ENCODE data around the gene KCNQ5. TPM values are rescaled to one million over a fixed set of nuclear protein-coding genes. Genes with fewer than 3 reads are reported as not detected.

Gene KCNQ5
- total RNA-seq, 1 experiment from 2014 or later, result 0.31 TPM

DNA sequence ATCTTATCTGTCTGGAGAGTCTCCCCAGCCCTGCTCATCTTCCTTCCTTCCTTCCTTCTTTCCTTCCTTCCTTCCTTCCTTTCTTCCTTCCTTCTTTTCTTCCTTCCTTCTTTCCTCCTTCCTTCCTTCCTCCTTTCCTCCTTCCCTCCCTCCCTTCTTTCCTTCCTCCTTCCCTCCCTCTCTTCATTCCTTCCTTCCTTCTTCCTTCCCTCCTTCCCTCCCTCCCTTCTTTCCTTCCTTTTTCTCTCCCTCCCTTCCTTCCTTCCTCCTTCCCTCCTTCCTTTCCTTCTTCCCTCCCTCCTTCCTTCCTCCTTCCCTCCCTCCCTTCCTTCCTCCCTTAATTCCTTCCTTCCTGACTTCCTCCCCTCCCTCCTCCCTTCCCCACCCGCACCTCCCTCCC, 319.4 kb downstream of the KCNQ5 start:
- H3K36me3 ChIP-seq (replicated peaks; ENCODE audit: control insufficient read depth, insufficient read depth, low read length), result no peaks in the 10 kb centered on the region
- DNase-seq, result no peak

DNA sequence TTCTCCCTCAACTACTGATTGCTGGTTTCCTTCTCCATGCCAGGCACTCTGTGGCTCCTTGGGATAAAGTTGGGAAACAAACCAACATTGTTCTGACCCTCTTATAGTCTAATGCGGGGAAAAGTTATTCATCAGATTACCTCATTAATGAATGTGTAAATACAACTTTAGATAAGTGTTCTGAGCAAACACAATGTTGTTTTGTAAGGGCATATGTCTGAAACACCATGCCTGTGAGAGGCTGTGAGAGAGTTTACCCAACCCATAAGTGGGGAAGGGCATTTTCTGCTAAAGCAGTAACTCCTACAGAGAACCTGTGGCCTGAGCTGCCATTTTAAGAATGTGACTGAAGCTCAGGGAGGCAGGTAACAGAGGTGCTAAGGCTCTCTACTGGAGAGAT, 319.9 kb downstream of the KCNQ5 start:
- DNase-seq, result no peak
- H3K36me3 ChIP-seq (replicated peaks; ENCODE audit: control insufficient read depth, insufficient read depth, low read length), result no peaks in the 10 kb centered on the region
- H3K4me3 ChIP-seq (ENCODE audit: insufficient read depth, low read depth, low read length), result no peak overlapping the region
- H3K27me3 ChIP-seq (ENCODE audit: control insufficient read depth, insufficient read depth, low read length), result no peaks in the 10 kb centered on the region

More for the DNA sequence above, 319.4 kb downstream of the KCNQ5 start:
- no peaks in the 10 kb centered on the region for H3K27me3 ChIP-seq (ENCODE audit: control insufficient read depth, insufficient read depth, low read length)
- H3K4me3 ChIP-seq (ENCODE audit: insufficient read depth, low read depth, low read length), result no peak overlapping the region

DNA sequence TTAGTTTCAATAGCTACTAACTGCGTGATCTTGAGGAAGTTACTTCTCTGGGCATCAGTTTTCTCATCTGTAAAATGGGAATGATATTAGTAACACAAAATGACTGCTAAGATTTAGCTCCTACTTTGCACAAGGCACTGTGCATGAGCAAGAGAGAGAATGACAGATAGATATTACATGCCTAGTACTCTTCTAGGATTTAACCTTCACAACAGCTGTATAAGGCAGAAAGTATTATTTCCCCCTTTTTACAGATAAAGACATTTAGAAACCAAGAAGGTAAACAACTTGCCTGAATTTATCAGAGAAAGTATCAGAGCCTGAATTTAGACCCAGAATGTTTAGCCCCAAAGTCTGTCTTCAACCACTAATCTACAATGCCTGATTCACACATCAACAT, 321.8 kb downstream of the KCNQ5 start:
- Histone ChIP-seq H3K4me3 (ENCODE audit: insufficient read depth, low read depth, low read length) (no peak overlapping the region), H3K27me3 (ENCODE audit: control insufficient read depth, insufficient read depth, low read length) (no peaks in the 10 kb centered on the region), H3K36me3 (replicated peaks; ENCODE audit: control insufficient read depth, insufficient read depth, low read length) (no peaks in the 10 kb centered on the region)
- DNase-seq, result no peak

DNA sequence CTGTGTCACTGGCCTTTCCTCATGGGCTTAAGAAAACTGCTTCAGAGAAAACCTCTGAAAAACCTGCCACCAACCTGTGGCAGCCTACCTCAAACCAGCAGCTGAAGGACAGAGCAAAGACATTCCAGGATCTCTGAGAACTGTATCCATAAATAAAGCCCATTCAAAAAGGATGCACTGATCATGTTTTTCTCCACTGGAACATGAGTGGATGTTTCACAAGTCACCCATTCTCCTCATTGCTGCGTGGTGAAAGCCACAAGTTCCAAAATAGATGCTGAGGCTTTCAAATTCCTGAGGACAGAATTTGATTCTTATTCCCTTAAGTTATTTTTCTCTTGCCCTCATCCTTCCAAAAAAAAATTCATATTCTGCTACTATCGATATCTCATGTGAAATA, 322.8 kb downstream of the KCNQ5 start:
- DNase-seq, result no peak
- no peaks in the 10 kb centered on the region for H3K27me3 ChIP-seq (ENCODE audit: control insufficient read depth, insufficient read depth, low read length)
- H3K4me3 ChIP-seq (ENCODE audit: insufficient read depth, low read depth, low read length), result no peak overlapping the region
- H3K36me3 ChIP-seq (replicated peaks; ENCODE audit: control insufficient read depth, insufficient read depth, low read length), result no peaks in the 10 kb centered on the region

DNA sequence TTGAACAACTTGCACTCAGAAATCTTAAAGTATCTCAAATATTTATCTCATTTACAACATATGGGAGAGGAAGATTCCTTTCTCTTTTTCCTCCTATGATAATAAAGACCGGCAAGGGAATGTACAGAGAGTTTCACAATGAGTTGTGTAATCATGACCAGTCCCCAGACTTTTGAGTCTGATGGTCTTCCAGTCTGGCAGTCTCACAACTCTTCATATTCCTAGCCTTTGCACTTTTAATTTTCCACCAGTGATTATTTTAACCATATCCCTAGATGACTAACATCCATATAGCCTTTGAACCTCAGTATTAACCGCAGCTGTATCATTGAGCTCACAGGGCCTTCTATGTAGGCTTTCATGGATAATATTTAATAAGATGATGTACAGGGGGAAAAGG, 324.9 kb downstream of the KCNQ5 start:
- Histone ChIP-seq H3K4me3 (ENCODE audit: insufficient read depth, low read depth, low read length) (no peak overlapping the region), H3K36me3 (replicated peaks; ENCODE audit: control insufficient read depth, insufficient read depth, low read length) (no peaks in the 10 kb centered on the region), H3K27me3 (ENCODE audit: control insufficient read depth, insufficient read depth, low read length) (no peaks in the 10 kb centered on the region)
- DNase-seq, result no peak

DNA sequence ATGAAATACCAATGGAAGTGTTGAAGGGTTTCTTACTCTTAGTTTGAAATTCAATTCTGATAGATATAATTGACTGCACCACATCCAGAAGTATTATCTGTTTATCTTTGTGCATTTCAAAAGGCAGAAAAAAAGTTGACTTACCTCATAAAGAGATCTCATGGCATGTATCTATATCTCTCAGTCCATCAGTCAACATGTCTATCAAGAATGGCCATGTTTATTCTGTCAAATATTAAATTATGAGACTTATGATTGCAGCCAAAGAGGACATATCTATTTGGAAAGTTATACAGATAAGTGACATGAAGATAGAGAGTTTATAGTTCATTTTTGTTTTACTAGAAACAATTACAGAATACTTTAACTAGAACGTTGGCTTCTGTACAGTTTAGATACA, 325.7 kb downstream of the KCNQ5 start:
- Histone ChIP-seq H3K36me3 (replicated peaks; ENCODE audit: control insufficient read depth, insufficient read depth, low read length) (no peaks in the 10 kb centered on the region), H3K27me3 (ENCODE audit: control insufficient read depth, insufficient read depth, low read length) (no peaks in the 10 kb centered on the region), H3K4me3 (ENCODE audit: insufficient read depth, low read depth, low read length) (no peak overlapping the region)
- no peak for DNase-seq

DNA sequence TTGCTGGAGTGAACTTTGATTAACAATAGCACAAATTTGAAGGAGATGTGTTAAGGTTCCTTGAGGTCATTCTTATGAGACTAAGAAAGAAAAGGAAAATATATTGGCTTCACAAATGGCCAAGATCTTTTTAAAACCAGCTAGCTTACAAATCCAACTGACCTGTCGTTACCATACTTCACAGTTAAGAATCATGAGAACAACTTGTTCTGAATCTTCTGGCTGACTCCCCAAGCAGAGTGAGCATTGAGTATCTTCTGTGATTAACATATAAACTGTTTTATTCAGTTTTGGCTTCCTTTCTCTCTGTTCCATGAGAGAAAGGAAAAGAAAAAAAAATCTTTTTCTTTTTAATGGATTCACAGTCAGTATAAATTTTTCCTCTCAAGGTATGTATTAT, 326.3 kb downstream of the KCNQ5 start:
- H3K4me3 ChIP-seq (ENCODE audit: insufficient read depth, low read depth, low read length), result no peak overlapping the region
- DNase-seq, result no peak
- no peaks in the 10 kb centered on the region for H3K36me3 ChIP-seq (replicated peaks; ENCODE audit: control insufficient read depth, insufficient read depth, low read length)
- no peaks in the 10 kb centered on the region for H3K27me3 ChIP-seq (ENCODE audit: control insufficient read depth, insufficient read depth, low read length)

DNA sequence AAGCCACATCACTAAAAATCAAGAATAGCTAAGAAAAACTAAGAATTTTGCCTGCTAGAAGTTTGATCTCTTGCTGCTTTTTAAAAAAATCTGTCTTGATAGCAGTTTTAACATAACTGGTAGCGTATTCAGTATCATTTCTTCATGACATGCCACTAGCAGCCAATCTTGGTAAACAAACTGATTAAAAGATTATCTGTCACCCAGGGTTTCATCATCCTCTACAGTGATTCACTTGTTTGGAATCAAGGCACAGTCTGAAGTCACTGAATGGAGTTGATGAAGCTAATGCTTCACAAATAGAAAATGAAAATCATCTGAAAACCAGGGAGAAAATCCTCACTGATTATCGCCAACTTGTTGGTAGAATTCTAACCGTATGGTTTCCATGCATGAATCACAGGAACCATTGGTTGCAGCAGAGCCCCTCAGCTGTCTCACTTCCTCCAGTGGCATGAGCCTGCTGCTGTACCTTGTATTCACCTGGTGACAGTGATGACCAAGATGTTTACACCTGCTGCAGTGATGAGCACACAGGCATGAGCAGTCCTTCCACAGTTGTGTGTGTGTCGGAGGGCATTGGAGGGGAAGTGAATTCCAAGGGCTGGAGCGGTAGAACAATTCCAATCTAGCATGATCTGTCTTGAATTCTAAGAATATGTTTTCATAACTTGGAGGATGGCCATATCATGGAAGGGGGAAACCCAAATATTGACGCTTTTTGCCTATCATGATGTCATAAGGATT, 328.4 kb downstream of the KCNQ5 start:
- Histone ChIP-seq H3K4me3 (ENCODE audit: insufficient read depth, low read depth, low read length) (no peak overlapping the region), H3K27me3 (ENCODE audit: control insufficient read depth, insufficient read depth, low read length) (no peaks in the 10 kb centered on the region), H3K36me3 (replicated peaks; ENCODE audit: control insufficient read depth, insufficient read depth, low read length) (no peaks in the 10 kb centered on the region)
- no peak for DNase-seq

DNA sequence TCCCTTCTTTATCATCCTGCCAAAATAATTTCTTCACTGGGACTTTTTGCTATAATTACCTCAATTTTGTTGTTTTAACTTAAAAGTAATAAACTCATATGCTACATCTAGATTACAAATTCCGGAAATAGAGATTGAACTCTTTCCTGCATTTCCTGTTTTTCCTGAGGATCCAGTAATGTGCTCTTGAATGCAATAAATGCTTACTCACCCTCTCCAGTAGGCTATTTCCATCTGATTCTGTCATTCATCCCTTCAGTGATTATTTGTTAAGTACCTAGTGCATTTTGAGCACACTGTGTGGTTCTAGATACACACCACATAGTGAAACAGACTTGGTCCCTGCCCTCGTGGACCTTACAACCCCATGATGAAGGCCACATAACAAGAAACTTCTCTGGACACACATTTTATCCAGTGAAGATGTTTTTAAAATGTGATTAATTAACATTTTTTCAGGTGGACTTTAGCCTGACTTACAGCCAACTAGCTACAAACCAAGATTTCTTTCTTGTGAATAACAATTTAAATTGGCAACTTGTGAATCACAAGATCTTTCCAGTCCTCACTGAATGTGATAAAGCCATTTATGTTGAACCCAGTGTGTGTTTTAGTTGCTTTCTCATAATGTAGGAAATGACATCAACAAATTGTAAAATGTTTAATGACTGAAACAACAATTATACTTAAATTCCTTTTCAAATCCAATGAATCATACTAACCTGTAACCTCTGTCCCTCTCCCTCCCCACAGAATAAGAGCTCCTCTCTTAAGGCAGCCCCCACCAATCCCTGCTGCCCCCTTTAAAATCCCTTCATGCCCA, 331.2 kb downstream of the KCNQ5 start:
- H3K27me3 ChIP-seq (ENCODE audit: control insufficient read depth, insufficient read depth, low read length), result no peaks in the 10 kb centered on the region
- H3K4me3 ChIP-seq (ENCODE audit: insufficient read depth, low read depth, low read length), result no peak overlapping the region
- no peak for DNase-seq
- no peaks in the 10 kb centered on the region for H3K36me3 ChIP-seq (replicated peaks; ENCODE audit: control insufficient read depth, insufficient read depth, low read length)

DNA sequence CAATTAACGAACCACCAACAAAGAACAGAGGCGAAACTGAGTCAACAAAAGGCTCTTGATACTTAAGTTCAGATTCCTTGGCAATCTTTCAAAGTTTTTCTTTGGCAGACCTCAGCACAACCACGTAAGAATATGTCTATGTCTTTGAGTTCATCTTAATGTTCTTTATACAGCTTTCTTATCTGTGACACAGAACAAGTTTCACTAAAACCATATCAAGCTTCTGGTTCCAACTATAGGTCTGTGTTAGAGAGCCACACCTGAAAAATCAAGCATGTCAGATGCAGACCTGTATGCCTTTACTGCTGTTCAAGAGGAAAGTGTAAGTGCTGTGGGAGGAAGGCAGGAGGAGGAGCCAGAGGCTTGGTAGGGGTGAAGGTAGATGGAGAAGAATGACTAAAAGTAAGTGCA, 332.1 kb downstream of the KCNQ5 start:
- no peak overlapping the region for H3K4me3 ChIP-seq (ENCODE audit: insufficient read depth, low read depth, low read length)
- no peaks in the 10 kb centered on the region for H3K27me3 ChIP-seq (ENCODE audit: control insufficient read depth, insufficient read depth, low read length)
- H3K36me3 ChIP-seq (replicated peaks; ENCODE audit: control insufficient read depth, insufficient read depth, low read length), result no peaks in the 10 kb centered on the region
- DNase-seq, result no peak

DNA sequence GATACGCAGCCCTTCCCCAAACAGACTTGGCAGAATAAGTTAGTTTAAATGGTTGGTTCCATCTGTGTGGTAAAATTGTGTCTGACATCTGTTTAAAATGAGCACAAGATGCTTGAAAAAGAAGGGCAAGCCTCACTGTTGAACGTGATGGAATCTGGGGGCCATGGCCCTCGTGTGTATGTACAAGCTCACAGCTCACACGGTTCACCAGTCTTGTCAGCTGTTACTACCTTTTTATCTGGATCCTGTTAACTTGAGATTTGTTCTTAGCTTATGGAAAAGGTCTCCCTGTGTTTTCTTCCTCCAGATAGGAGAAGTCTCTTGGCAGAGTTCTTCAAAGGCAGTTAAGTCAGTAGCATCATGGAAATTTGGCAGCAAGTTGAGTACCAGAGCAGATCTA, 332.9 kb downstream of the KCNQ5 start:
- no peak for DNase-seq
- Histone ChIP-seq H3K4me3 (ENCODE audit: insufficient read depth, low read depth, low read length) (no peak overlapping the region), H3K36me3 (replicated peaks; ENCODE audit: control insufficient read depth, insufficient read depth, low read length) (no peaks in the 10 kb centered on the region), H3K27me3 (ENCODE audit: control insufficient read depth, insufficient read depth, low read length) (no peaks in the 10 kb centered on the region)

DNA sequence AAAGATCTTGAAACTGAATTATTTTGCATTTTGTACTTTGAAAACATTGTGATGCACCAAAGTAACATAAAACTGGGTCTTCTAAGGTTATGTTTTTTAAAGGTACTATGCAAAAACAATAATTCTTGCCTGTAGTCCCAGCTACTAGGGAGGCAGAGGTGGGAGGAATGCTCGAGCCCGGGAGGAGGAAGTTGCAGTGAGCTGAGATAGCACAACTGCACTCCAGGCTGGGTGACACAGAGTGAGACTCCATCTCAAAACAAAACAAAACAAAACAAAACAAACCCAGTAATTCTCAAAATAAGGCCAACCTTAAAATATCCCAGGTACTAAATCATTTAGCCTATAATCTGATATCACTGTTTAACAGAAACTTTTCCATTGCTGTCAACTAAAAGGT, 333.8 kb downstream of the KCNQ5 start:
- no peaks in the 10 kb centered on the region for H3K27me3 ChIP-seq (ENCODE audit: control insufficient read depth, insufficient read depth, low read length)
- no peaks in the 10 kb centered on the region for H3K36me3 ChIP-seq (replicated peaks; ENCODE audit: control insufficient read depth, insufficient read depth, low read length)
- DNase-seq, result no peak
- H3K4me3 ChIP-seq (ENCODE audit: insufficient read depth, low read depth, low read length), result no peak overlapping the region

DNA sequence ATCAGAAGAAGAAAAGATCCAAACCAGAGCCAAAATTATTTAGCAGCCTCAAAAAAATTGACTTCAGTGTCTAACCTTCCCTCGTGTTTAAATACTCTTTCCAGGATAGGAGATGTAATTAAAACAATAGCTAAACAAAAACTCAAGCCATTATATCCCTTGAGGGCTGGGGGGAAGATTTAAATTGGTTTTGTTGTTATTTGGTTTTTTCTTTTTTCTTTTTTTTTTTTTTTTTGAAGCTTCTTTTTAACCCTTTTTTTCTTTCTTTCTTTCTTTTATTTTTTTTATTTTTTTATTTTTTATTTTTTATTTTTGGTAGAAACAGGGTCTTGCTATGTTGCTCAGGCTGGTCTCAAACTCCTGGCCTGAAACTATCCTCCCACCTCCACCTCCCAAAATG, 334.4 kb downstream of the KCNQ5 start:
- Histone ChIP-seq H3K27me3 (ENCODE audit: control insufficient read depth, insufficient read depth, low read length) (no peaks in the 10 kb centered on the region), H3K4me3 (ENCODE audit: insufficient read depth, low read depth, low read length) (no peak overlapping the region), H3K36me3 (replicated peaks; ENCODE audit: control insufficient read depth, insufficient read depth, low read length) (no peaks in the 10 kb centered on the region)
- no peak for DNase-seq

DNA sequence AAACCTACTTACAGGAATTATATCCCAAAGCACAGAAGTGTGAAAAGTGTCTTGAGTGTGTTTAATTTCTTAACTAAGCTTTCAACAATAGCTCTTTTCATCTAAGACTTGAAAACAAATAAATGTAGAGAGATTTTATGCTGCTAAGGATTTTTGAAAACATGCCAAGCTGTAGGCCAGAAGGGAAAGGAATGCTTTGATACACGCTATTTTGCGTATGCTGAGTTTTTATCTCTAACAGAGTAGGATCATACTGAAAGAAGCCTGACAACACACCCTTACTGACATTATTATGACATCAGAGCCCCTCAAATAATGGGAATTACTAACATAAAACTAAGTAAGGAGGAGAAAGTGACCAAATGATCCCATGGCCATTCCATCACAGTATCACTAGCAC, 338.0 kb downstream of the KCNQ5 start:
- no peaks in the 10 kb centered on the region for H3K36me3 ChIP-seq (replicated peaks; ENCODE audit: control insufficient read depth, insufficient read depth, low read length)
- H3K27me3 ChIP-seq (ENCODE audit: control insufficient read depth, insufficient read depth, low read length), result no peaks in the 10 kb centered on the region
- H3K4me3 ChIP-seq (ENCODE audit: insufficient read depth, low read depth, low read length), result no peak overlapping the region
- no peak for DNase-seq

DNA sequence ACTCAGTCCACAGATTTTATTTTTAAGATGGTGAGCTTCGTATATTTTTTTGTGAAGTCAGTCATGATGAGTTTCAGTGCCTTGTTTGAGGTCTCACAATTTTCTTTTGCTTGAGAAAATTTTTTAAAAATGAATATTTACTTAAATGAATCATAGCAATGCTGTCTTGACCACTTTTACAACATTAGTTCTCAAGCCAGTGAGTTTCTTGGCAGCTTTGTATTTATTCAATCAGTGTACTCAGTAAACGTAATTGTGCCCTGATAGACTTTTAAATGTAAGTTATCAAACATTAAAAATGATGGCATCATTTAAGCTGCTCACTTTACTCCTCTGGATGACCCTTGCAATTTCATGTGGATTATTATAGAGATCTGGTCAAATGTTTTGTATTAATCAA, 342.1 kb downstream of the KCNQ5 start:
- Histone ChIP-seq H3K27me3 (ENCODE audit: control insufficient read depth, insufficient read depth, low read length) (no peaks in the 10 kb centered on the region), H3K4me3 (ENCODE audit: insufficient read depth, low read depth, low read length) (no peak overlapping the region), H3K36me3 (replicated peaks; ENCODE audit: control insufficient read depth, insufficient read depth, low read length) (no peaks in the 10 kb centered on the region)
- DNase-seq, result no peak

Measured in H7 (cell line).